HG02571 (cell line): ENCODE data around the gene CDON.
"Not testable (repeated sequence)": the region's sequence is repeated elsewhere in the genome, so short reads cannot be mapped to it uniquely, and the experiment has no call there.

Experiments used
- ATAC-seq: cut with Tn5 transposase; IDR thresholded peaks from one replicate; pipeline ENCODE4 v1.9.1; 2021; ENCODE audit warnings: mild to moderate bottlenecking, moderate library complexity; ENCODE audit not compliant: unreplicated experiment

Gene CDON

DNA sequence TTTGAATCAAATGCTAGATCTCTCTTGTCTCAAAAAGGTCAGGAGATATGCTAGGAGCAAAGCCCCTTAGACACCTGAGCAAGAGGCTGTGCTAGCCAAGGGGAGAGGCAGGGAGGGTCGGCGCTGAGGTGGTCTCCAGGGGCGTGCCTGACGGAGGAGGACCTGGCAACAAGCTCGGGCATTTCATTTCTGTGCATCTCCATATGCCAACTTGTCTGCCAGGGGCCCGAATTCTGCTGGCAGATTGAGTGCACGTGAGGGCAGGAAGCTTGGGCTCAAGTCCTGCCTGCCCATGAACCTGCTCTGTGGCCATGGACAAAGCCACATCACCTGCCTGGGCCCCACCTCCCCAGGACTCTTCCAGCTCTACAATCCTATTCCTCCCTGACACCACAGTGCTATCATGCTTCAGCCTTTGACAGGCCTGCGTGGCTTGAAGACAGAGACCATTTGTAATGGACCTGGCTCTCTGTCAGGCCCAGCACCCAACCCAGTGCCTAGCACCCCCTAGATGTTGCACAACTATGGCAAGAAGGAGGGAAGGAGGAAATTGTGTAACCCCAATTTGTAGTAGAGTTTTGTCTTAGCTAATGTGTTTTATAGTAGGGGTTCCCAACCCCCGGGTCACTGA, 133.1 kb downstream of the CDON start:
- no peak for ATAC-seq

DNA sequence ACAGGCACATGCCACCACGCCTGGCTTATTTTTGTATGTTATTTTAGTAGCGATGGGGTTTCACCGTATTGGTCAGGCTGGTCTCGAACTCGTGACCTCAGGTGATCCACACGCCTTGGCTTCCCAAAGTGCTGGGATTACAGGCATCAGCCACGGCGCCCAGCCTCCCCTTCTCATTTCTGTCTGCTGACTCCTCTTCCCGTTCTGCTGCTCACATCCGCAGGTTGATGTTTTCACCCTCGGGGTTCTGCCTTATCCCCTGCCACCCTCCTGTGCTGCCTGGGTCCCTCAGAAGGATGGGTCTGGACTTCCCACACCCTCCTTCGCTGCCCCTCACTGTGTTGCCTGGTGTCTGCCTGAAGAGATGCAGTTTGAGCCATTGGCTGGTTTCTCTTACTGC, 136.0 kb downstream of the CDON start:
- no peak for ATAC-seq

DNA sequence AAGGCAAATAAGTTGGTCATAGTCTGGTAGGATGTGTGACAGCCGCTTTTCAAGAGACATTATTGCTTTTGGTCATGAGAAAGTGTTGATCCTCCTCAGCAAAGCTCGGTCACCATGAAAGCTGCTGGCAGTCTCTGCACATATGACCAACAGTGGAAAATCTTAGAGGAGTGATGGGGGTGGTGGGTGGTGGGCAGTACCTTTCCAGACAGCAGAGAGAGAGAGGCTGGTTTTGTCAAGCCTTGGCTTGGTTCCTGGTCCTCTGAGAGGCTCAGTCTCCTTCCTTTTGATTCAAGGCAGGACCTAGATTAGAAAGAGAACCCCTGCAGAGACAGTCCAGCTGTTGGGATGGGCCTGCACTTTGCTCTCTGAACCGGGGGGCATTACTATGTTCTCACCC, 136.9 kb downstream of the CDON start:
- ATAC-seq: no peak

DNA sequence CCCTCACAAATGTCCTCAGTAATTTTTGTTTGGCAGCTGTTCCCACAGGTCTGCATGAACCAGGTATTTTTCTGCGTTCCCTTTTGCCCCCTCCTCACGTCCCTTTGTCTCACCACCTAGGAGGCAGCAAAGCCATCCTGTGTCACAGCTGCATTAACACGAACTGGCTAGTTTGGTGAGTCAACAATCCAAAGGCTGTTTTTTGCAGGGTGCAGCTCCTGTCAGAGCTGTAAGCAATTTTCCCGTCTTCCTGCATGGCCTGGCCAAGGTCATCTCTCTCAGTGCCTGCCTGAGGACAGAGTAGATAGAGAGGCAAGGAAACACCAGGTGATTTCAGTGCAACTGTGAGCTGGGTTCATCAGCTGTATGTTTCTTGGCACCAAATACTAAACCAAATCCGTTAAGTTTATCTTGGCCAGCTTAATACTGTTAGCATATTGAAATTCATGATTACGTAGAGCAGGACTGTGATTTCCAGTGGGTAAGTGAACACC, 137.4 kb downstream of the CDON start:
- ATAC-seq: no peak

DNA sequence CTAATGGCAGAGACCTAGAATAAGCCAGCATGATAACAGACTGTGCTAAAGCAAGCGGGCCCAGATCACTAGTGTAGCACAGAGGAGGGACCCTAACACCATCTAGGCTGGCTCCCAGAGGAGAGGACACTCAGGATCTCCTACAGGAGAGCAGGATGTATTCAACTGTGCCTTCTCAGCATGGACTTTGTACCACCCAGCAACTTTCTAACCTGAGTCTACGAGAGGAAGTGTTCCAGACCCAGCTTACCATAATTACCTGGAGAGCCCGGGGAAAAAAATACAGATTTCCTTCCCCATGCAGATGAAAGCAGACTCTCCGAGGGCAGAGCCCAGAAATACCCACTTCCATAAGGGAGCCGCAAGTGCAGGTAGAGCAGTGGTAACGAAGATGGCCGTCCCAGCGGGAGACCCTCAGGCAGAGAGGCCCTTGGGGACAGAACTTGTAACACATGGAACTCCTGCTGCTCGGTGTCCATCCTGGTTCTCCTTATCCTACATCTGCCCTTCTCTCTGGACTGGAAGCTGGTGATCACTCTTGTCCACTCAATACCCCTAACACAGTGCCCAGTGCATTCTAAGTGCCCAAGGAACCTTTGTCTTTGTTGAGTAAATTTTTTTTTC, 138.2 kb downstream of the CDON start:
- ATAC-seq: no peak

DNA sequence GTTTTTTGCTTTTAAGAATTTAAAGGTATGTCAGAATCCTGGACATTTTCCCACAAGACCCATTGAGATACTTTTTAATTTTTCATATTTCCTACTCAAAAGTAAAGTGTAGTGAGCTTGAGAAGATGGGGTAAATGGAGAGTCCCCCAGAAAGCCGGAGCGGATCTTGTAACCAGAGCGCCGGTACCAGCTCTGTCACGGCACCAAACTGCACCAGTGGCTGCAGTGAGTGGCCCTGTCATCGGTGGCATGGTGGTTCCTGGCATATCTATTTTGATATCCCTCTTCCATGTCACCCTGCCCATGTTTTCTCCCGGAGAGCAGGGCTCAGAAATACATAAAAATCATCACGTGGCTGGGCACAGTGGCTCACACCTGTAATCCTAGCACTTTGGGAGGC, 139.0 kb downstream of the CDON start:
- no peak for ATAC-seq

DNA sequence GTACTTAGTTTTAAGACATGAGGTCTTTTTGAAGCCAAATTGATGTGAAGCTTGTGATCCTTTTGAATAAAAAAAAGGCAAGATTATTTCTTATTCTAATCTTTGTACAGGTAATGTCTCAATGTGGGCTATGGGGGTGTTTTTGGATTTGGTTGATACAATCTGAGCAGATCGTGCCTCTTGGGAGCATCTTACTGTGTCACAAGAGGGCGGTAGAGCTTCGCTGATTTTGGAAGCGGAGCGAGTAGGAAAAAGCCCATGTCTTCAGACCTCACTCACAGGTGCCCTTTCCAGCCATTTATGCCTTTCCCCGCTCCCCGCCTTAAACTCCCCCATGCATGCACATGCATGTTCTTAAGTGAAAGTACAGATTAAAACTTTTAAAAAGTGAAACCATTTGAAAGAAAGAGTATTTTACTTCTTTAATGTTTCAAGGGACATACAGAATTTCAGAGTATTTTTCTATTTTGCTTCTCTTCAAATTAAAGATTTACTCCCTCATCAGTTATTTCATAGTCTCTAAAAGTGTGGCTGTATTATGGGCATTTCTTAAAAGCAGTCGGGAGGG, 139.6 kb downstream of the CDON start:
- ATAC-seq: no peak

DNA sequence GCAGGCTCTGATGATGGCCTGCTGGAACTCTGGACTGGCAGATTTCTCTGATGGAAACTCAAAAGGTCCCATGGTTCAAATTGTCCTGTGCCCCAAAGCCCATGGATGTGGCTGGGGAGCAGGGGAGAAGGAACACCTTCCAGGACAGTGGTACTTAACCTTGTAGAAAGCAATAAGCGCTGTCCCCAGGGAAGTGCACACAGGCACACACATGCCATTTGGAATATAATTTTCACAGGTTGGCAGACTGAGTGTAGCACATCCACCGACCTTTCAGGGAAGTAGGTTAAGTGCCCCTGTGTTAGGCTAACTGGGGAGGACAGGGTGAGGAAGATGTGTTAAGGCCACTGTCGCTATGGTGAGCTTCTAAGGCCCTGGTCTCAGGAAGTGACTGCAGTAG, 140.5 kb downstream of the CDON start:
- no peak for ATAC-seq

DNA sequence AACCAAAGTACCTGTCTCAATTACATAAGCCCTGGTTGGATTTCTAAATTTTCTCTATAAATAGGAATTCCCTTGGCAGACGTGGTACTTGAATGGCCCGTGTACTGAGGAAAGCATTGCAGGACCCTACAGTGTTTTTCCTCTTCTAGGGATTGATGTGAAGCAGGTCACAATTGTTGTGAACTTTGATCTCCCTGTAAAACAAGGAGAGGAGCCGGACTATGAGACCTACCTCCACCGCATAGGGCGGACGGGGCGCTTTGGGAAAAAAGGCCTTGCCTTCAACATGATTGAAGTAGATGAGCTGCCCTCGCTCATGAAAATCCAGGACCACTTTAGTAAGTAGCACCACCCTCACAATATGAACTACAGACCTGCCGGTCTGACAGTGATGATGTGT, 141.6 kb downstream of the CDON start:
- ATAC-seq: no peak

DNA sequence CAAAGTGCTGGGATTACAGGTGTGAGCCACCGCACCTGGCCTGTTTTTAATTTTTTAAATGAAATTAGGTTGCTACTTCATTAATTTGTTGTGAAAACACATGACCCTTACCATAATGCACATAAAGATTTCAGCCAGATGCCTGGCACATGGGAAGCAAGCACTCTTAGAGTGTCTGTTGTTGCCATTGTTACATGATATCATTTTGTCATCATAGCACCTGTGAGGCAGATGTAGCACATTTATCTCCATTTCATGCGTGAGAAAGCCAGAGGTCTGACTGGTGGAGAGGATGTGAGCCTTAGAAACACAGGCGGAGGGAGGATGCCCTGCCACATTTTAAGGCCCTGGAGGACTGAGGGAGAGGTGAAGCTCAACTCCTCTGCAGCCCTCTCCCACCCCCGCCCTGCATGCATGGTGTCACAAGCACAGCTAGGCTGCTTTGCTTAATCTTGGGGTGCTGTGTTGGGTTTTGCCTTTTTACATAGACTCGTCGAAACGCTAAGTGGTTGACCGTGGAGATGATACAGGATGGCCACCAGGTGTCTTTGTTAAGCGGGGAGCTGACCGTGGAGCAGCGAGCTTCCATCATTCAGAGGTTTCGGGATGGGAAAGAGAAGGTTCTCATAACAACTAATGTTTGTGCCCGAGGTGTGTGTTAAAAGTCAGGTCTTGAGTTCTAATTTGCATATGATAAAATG, 144.4 kb downstream of the CDON start:
- no peak for ATAC-seq

DNA sequence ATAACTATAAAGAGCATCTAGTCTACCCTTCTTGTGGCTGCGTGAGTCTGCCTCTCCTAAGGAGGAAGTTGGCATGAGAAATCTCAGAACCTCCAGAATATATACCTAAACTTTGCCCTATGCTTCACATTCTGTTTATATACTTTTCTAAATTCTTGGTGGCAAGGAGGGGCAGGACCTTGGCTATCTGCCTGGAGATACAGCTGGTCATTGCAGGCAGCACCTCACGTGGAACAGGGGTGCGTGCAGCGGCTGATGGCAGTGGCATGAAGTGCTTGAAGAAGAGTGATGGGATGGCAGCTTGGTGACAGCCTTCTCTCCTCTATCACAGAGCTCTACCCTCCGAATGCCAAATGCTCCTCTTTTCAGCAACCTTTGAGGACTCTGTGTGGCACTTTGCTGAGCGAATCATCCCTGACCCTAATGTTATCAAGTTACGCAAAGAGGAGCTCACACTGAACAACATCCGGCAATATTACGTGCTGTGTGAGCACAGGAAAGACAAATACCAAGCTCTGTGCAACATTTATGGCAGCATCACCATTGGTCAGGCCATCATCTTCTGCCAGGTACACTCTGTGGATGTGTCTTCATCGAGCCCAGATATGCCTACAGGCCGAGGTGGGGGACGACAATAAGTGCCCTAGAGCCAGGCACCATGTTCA, 145.9 kb downstream of the CDON start:
- no peak for ATAC-seq

DNA sequence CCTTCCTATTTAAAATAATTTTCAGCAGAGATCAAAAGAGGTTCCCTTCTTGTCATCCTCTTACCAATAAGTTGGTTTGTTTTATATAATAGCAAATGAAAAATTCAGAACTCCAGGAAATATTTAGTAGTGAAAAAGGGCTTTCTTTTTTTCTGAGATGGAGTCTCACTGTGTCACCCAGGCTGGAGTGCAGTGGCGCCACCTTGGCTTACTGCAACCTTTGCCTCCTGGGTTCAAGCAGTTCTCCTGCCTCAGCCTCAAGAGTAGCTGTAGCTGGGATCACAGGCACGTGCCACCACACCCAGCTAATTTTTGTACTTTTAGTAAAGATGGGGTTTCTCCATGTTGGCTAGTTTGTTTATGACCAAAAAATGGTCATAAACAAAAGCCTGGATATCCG, 148.1 kb downstream of the CDON start:
- not testable (repeated sequence) for ATAC-seq

DNA sequence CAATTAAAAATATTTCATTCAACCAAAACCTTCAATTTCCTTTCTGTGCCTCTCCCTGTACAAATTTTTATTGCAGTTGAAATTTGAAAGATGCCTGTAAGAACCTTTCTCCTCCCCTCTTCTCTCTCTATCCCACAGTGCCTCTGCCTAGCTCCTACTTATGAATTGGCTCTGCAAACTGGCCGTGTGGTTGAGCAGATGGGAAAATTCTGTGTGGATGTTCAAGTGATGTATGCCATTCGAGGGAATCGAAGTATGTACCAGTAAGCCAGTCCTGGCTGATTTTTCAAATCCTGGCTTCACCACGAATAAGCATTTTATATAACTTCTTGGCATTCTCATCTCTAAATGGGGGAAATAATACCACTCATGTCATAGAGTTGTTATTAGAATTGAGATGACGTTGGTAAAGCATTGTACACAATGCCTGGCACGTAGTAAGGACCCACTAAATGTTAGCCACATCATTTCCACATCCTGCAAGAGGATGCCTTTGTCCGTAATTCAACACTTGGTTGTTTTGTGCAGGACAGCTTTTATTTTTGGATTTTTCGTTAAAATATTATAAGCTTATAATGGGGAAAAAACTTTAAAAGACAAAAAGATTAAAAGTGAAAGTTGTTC, 152.3 kb downstream of the CDON start:
- no peak for ATAC-seq
